ENCODE measurements around the gene MESD. TPM values are rescaled to one million over a fixed set of nuclear protein-coding genes. Genes with fewer than 3 reads are reported as not detected.

Gene MESD
- total and polyA plus RNA-seq, 2 of the 4 experiments (the other 2 are of a cell fraction): 10.0 to 14.0 TPM

- Histone ChIP-seq H4K5ac (ENCODE audit: low read depth, low read length) (no peak overlapping the region), H2AK9ac (replicated peaks; ENCODE audit: low read depth, low read length, poor library complexity) (no peak overlapping the region), H3K56ac (ENCODE audit: extremely low read depth, insufficient read depth, low read length) (no peak overlapping the region), H3K14ac (replicated peaks; ENCODE audit: low read depth, low read length) (no peak overlapping the region), H2BK5ac (ENCODE audit: low read depth, low read length, poor library complexity, severe bottlenecking) (no peak overlapping the region), H2BK20ac (ENCODE audit: low read depth, low read length) (no peak overlapping the region), H2AFZ (replicated peaks; ENCODE audit: low read length, poor library complexity) (no peak overlapping the region), H3K9me3 (ENCODE audit: control insufficient read depth, insufficient read depth, low read length) (no peaks in the 10 kb centered on the region), H2AK5ac (ENCODE audit: low read depth, low read length) (no peak overlapping the region), H3K27ac (ENCODE audit: insufficient read depth, low read length) (no peak overlapping the region), H2BK120ac (ENCODE audit: low read depth, low read length) (no peak overlapping the region), H3K4me2 (ENCODE audit: low read depth, low read length) (no peak overlapping the region), H4K91ac (ENCODE audit: insufficient read depth, low read depth, low read length) (no peak overlapping the region), H3K4me1 (ENCODE audit: control insufficient read depth, insufficient read depth, low read length) (peaks cover 5% of the 10 kb centered on the region), H3K27me3 (ENCODE audit: control insufficient read depth, insufficient read depth, low read length) (no peaks in the 10 kb centered on the region), H2BK15ac (ENCODE audit: low read depth, low read length) (no peak overlapping the region), H3K18ac (ENCODE audit: low read depth, low read length) (no peak overlapping the region), H3K9ac (ENCODE audit: low read depth, low read length) (no peak overlapping the region), H3K23ac (ENCODE audit: low read depth, low read length) (no peak overlapping the region), H3K9me1 (ENCODE audit: insufficient read depth, low read length) (peaks cover 5% of the 10 kb centered on the region), H4K8ac (ENCODE audit: low read depth in 2 of 2, low read length in 2 of 2) (no peak overlapping the region), H3K79me1 (ENCODE audit: low read depth in 1 of 2, low read length in 2 of 2) (peaks cover 23 to 69% of the 10 kb centered on the region in 2 experiments), H4K20me1 (ENCODE audit: insufficient read depth, low read length) (peaks cover 22% of the 10 kb centered on the region), H3K36me3 (ENCODE audit: control insufficient read depth, insufficient read depth, low read length) (peaks cover 5% of the 10 kb centered on the region), H3K4me3 (ENCODE audit: insufficient read depth, low read depth, low read length) (no peak overlapping the region), H3K4ac (ENCODE audit: low read depth, low read length) (no peak overlapping the region)
- no TSS peak for BruUV-seq (replicated peaks)
- intact Hi-C loops (cut with micrococcal nuclease) (no loop called here), in situ Hi-C loops (cut with MboI; ENCODE audit: low sequenced_read_pairs) (no loop called here), dilution Hi-C loops (cut with HindIII; ENCODE audit: low sequenced_read_pairs, unreplicated experiment) (no loop called here)
- DNase-seq (no peak), ATAC-seq (ENCODE audit: low read depth) (no peak)
- POLR2A ChIA-PET (ENCODE audit: unreplicated experiment): no interaction called here
- no CpG with 5 or more reads among the region's 2 CpGs for WGBS, 2 experiments (ENCODE audit: extremely low coverage in 2 of 2, insufficient read length in 1 of 2)
- no peak for TF ChIP-seq SMC3 (IDR thresholded peaks at IDR 0.05; ENCODE audit: low read depth, low read length)
- no peak for TF ChIP-seq RCOR1 (IDR thresholded peaks at IDR 0.05; ENCODE audit: insufficient replicate concordance, low read length)
- TF ChIP-seq CTCF (conservative IDR thresholded peaks at IDR 0.05; ENCODE audit: low read depth, low read length): no peak
- no peak for TF ChIP-seq RFX5 (IDR thresholded peaks at IDR 0.05; ENCODE audit: low read depth, low read length)
- no peak for TF ChIP-seq FOS (IDR thresholded peaks at IDR 0.05; ENCODE audit: low read depth, low read length)
- TF ChIP-seq, protein P1, sequence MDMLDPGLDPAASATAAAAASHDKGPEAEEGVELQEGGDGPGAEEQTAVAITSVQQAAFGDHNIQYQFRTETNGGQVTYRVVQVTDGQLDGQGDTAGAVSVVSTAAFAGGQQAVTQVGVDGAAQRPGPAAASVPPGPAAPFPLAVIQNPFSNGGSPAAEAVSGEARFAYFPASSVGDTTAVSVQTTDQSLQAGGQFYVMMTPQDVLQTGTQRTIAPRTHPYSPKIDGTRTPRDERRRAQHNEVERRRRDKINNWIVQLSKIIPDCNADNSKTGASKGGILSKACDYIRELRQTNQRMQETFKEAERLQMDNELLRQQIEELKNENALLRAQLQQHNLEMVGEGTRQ (IDR thresholded peaks at IDR 0.05; ENCODE audit: low read depth, low read length): no peak
- no peak for TF ChIP-seq BHLHE40 (IDR thresholded peaks at IDR 0.05; ENCODE audit: low read depth, low read length)
- CTCF ChIA-PET: interaction anchor here (0.6 kb wide), 1 partner anchor 191 kb away, joined by 3 read pairs; no protein-coding TSS in a partner anchor
Observed at GRCh38 chr15:81008312-81008711, 18.7 kb upstream of the MESD start.

All from IMR-90 (cell line).